Activated T-cell treated with anti-CD3 and anti-CD28 coated beads, Interleukin-2, amount 50 U/mL, for 72 hours (primary cell): ENCODE results near the gene ZMIZ1. TPM values are rescaled to one million over a fixed set of nuclear protein-coding genes. Genes with fewer than 3 reads are reported as not detected.

Source experiments
- ATAC-seq, 2 donors: fragments of 150-1000 bp; cut with Tn5 transposase; replicated peaks in 1 of 2; 2 replicates each; pipeline ENCODE4 v1.10.0; 2021; ENCODE audit warnings: moderate library complexity in 2 of 2, mild to moderate bottlenecking in 1 of 2
- DNase-seq, 2 donors: peaks; one replicate each; pipeline ENCODE4 v3.0.0; 2021 to 2022; ENCODE audit warnings: mixed read lengths in 1 of 2
- H3K27ac Mint-ChIP-seq: one replicate; pipeline ENCODE4 v1.8.0; 2022; ENCODE audit warnings: mild to moderate bottlenecking, moderate library complexity, mixed read lengths
- H3K27me3 Mint-ChIP-seq: one replicate; pipeline ENCODE4 v1.8.0; 2022; ENCODE audit warnings: low read depth, mixed read lengths
- H3K36me3 Mint-ChIP-seq, 2 donors: one replicate each; pipeline ENCODE4 v1.8.0; 2022; ENCODE audit warnings: mixed read lengths in 2 of 2, mild to moderate bottlenecking in 1 of 2; ENCODE audit not compliant: insufficient read depth in 2 of 2
- H3K4me1 Mint-ChIP-seq: one replicate; pipeline ENCODE4 v1.8.0; 2022; ENCODE audit warnings: low read depth, mixed read lengths
- H3K4me3 Mint-ChIP-seq, 2 donors: one replicate each; pipeline ENCODE4 v1.8.0; 2022; ENCODE audit warnings: mild to moderate bottlenecking in 2 of 2, mixed read lengths in 2 of 2, moderate library complexity in 2 of 2
- H3K9me3 Mint-ChIP-seq, 2 donors: one replicate each; pipeline ENCODE4 v1.8.0; 2022; ENCODE audit warnings: mixed read lengths in 2 of 2
- total RNA-seq, 2 donors: library from RNA; stranded (reverse); gene quantifications; one replicate each; pipeline ENCODE4 v1.2.3, GENCODE V29; 2022

Gene ZMIZ1
- total RNA-seq, 2 donors from 2014 or later = 30.6 to 37.8 TPM

DNA sequence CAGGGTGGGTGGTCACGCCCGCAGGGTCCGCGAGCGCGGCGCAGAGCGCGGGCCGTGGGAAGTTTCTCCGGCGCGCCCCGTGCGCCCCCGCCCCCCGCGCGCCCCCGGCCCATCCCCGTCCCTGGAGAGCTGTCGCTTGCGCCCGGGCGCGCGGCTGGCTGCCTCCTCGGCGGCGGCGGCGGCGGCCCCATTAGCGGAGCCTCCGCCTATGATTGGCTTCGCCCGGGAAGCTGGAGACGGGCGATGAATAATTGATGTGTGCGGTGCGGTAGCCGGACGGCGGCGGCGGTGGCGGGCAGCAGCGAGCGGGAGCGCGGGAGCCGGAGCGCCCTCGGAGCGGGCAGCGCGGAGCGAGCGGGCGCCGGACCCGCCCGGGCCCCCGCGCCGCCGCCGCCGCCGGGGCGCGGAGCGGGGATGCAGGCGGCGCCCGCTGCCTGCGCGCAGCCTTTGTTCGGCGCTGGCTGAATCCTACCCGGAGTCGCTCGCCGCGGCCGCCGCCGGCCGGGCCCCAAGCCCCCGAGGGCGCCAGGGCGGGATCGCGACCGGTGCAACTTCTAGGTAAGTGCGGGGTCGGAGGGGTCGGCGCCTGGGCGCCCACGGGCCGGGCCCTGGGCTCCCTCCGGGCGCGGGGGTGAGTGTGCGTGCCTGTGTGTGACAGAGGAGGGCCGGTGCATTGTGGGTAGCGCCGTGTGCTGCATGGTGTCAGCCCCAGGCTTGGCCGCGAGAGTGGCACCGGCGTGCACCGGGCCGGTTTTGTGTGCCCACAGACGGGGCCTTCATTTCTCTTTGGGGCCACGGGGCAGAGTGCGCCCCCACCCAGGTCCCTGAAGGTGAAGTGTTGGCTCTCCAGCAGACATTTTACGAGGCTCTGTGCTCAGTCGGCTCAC is 174.7 kb downstream of the ZMIZ1 start:
- DNase-seq (peak; percentile 80 to 81), ATAC-seq (peak; percentile 79 to 83)
- H3K27me3 Mint-ChIP-seq = no peaks in the 10 kb centered on the region
- peak overlapping the region; percentile 86 to 87 for H3K4me3 Mint-ChIP-seq
- H3K9me3 Mint-ChIP-seq = no peaks in the 10 kb centered on the region
- H3K36me3 Mint-ChIP-seq = peaks cover 0 to 3% of the 10 kb centered on the region in 2 donors
- H3K4me1 Mint-ChIP-seq = peaks cover 59% of the 10 kb centered on the region
- peak overlapping the region; percentile 16 for H3K27ac Mint-ChIP-seq

DNA sequence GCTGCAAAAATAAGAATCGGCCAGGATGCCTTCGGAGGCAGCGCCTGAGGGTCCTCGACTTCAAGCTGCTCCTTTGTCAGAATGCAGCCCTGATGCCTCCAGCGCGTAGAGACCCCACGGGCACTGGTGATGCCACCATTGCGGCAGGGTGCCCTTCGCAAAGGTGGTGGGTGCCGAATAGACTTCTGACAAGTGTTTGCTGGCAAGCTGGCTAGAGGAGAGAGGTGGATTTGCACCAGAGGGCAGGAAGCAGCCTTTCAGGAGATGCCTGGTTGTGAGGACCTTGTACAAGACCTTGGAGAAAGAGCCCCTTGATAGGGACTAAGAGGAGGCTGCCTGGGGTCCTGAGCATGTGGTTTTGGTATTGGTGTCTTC is 175.3 kb downstream of the ZMIZ1 start:
- Mint-ChIP-seq H3K27me3 (no peaks in the 10 kb centered on the region), H3K9me3 (no peaks in the 10 kb centered on the region), H3K36me3 (peaks cover 0 to 3% of the 10 kb centered on the region in 2 donors), H3K4me1 (peaks cover 64% of the 10 kb centered on the region), H3K4me3 (peak overlapping the region; percentile 76 to 87), H3K27ac (peak overlapping the region; percentile 16)
- DNase-seq = no peak
- ATAC-seq = peak in 1 of 2 donors; percentile 1

DNA sequence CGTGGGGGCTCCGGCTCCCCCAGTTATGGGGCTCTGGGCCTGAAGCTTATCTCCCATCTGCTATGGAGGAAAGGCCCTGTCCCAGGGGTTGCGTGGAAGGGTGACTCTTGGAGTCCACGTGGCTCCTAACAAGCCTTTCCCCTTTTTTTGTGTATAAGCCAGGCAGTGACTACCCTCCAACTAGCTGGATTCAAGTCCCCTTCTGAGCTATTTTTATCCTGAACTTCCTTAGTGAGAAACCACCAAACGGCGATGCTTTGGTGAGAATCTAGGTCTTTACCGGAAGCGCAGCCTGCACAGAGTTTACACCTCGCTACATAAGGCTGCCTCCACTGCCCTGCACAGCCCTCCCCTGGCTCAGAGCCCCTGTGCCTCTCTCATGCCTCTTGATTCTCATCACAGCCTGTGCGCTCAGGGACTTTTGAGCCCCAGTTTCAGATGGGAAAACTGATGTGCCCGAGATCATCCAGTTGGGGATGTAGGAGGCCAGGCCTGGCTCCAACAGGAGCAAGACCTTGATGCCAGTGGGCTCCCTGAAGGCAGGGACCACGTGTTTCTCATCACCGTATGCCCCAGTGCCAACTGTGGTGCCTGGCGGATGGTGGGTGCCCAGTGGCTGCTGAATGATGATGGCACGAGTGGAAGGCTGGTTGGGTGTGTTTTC is 176.2 kb downstream of the ZMIZ1 start:
- peak overlapping the region; percentile 76 to 87 for H3K4me3 Mint-ChIP-seq
- no peaks in the 10 kb centered on the region for H3K9me3 Mint-ChIP-seq
- peak in 1 of 2 donors; percentile 33 for DNase-seq
- H3K36me3 Mint-ChIP-seq = peaks cover 0 to 3% of the 10 kb centered on the region in 2 donors
- ATAC-seq = no peak
- peaks cover 74% of the 10 kb centered on the region for H3K4me1 Mint-ChIP-seq
- H3K27me3 Mint-ChIP-seq = no peaks in the 10 kb centered on the region
- peak overlapping the region; percentile 72 for H3K27ac Mint-ChIP-seq

DNA sequence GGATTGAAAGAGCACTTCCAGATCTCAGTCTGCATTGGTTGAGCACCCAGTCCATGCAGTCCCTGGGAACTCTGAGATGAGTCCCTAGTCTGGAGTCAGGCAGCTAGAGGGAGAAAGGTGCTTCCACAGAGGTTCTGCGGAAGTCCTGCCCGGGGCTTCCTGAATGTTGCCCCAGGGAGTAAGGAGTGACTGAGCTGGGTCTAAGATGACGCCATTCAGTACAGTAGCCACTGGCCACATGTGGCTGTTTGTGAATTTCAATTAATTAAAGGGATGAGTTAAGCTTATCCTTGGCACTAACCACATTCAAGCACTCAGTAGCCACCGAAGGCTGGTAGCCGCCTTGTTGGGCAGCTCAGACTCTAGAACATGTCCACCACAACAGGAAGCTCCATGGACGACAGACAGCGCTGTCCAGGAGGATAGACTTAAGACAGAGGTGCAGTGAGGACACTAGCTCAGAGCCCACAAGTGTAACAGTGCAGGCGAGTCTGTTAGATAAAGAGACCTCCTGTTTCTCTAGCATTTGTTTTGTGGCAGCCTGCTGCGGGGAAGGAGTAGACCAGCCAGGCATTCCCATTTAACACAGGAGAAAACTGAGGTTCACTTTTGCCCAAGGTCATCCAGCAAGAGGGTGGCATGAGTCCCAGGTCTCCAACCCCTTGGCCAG is 176.9 kb downstream of the ZMIZ1 start:
- Mint-ChIP-seq H3K4me1 (peaks cover 81% of the 10 kb centered on the region), H3K36me3 (peaks cover 0 to 3% of the 10 kb centered on the region in 2 donors), H3K27ac (peak overlapping the region; percentile 17), H3K9me3 (no peaks in the 10 kb centered on the region), H3K4me3 (peak overlapping the region; percentile 76 to 87), H3K27me3 (no peaks in the 10 kb centered on the region)
- ATAC-seq (no peak), DNase-seq (no peak)

DNA sequence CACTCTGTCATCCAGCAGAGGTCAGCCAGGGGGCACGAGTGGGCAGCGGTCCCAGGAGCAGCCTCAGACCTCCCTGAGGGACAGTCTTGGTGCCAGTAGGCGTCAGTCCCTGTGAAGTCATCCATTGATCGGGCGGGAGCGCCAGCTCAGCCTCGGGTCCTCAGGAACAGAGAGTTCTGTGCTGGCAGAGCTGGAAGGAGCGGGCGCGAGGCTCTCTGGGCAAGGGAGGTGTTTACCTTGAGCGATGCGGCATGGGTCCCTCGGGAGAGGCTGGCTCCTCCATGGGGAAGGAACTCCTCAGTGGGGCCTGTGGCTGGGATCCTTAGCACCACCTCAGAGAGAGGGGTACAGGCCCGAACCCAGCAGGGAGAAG is 177.4 kb downstream of the ZMIZ1 start:
- Mint-ChIP-seq H3K4me3 (peak overlapping the region; percentile 76 to 87), H3K9me3 (no peaks in the 10 kb centered on the region), H3K4me1 (peaks cover 82% of the 10 kb centered on the region), H3K27ac (no peak overlapping the region), H3K27me3 (no peaks in the 10 kb centered on the region), H3K36me3 (peaks cover 0 to 3% of the 10 kb centered on the region in 2 donors)
- DNase-seq (no peak), ATAC-seq (no peak)

DNA sequence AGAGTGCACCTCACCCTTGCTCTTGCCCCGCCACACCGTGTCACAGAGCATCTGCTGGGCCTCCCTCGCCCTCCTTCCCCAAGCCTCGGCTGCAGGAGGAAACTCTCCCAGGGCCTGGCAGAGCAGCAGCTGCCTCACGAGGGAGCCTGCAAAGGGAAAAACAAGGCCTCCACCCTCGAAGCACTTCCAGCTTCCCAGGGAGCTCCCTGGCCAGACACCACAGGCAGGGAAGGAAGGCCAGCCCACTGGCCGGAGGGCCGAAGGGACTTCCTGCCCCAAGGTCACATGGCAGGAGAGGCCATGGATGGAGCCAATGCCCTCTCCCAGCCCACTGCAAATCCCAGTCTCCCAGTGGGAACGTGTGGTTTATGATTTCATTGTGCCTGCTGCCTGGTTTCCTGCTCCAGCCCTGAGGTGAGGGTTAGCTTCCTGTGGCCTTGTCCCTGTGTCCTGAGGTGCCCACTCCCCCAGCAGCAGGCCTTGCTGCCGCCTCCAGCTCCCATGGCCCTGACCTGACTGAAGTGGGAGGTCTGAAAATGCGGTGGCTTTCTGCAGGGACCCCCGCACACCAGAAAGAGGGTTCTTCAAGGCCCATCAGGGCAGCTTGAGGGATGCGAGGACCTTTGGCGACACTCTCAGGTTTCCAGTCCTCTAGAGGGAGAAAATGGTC is 178.0 kb downstream of the ZMIZ1 start:
- no peak for ATAC-seq
- Mint-ChIP-seq H3K4me1 (peaks cover 81% of the 10 kb centered on the region), H3K27me3 (no peaks in the 10 kb centered on the region), H3K9me3 (no peaks in the 10 kb centered on the region), H3K36me3 (peaks cover 0 to 3% of the 10 kb centered on the region in 2 donors), H3K27ac (no peak overlapping the region), H3K4me3 (peak overlapping the region; percentile 15 to 75)
- DNase-seq = no peak

DNA sequence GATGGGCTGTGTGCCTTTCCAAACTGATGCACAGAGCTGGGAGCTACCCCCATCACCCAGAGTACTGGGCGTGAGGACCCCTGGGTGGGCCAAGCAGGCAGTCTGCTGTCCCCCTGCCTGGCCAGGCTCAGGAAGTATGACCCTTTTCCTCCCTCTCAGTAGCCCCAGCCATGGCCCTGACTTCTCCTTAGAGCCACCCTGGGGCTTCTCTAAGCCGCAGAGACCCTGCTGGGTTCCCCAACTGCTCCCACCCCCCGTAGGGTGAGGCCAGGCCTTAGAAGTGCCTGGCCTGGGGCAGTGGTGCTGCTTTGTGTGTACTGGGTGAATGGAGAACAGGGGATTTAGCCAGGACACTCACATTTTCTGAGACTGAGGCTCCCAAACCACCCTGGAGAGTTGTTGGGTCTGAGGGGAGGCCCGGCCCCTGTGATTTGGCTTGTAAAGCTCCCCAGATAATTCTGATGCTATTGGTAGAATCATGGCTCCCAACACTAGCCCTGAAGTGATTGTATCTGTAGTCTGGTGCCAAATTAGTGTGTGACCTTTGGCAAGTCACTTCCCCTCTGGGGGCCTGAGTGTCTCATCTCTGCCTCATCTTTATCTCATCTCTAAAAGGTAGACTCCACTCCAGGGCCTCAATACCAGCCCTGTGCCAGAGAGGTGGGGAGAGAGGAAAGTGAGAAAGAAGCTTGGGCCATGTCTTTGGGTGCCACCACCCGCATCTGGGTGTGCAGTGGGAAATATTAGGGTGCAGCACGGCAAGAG is 178.8 kb downstream of the ZMIZ1 start:
- no peaks in the 10 kb centered on the region for H3K9me3 Mint-ChIP-seq
- ATAC-seq (peak; percentile 34 to 35), DNase-seq (peak; percentile 42 to 46)
- H3K27ac Mint-ChIP-seq = peak overlapping the region; percentile 90
- H3K4me3 Mint-ChIP-seq = peak overlapping the region; percentile 75 to 80
- peaks cover 78% of the 10 kb centered on the region for H3K4me1 Mint-ChIP-seq
- H3K36me3 Mint-ChIP-seq = peaks cover 0 to 3% of the 10 kb centered on the region in 2 donors
- H3K27me3 Mint-ChIP-seq = no peaks in the 10 kb centered on the region

DNA sequence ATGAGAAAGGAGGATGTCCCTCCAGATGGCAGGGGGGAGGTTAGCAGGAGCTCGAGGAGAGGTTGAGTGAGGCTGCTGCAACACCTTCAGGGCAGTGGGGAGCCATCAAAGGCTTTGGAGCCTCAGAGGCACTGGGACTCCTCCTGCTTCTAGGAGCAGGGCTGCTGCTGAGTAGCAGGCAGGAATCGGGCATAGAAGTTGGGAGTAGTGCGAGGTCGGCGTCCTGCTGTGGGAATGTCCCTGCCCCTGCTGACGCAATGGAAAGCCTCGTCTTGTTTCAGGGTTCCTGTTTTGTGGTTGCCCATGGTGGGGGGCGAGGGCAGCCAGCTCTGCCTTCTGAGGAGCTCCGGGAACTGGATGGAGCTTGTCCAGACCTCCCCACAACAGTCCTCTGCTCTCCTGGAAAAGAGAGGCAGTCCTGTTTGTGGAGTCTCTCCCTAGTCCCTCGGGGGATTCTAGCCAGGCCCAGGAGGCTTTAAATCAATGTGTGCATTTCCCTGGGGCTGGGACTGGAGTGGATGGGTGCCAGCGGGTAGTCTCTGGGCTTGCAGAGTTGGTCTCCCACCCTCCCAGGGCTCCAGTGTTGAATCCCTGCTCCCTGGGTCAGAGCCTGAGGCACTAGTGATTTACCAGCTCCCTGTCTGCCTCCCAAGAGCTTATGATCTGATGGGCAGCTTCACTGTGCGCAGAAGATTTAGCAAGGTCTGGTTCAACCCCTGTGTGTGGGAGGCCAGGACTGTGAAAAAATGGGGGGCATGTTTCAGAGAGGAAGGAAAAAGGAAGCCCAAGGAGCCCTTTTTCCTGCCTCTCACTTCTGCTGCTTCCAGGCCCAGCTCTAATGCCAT is 179.8 kb downstream of the ZMIZ1 start:
- ATAC-seq (no peak), DNase-seq (no peak)
- H3K27me3 Mint-ChIP-seq = no peaks in the 10 kb centered on the region
- H3K27ac Mint-ChIP-seq = peak overlapping the region; percentile 90
- peaks cover 0 to 3% of the 10 kb centered on the region in 2 donors for H3K36me3 Mint-ChIP-seq
- H3K9me3 Mint-ChIP-seq = no peaks in the 10 kb centered on the region
- H3K4me1 Mint-ChIP-seq = peaks cover 83% of the 10 kb centered on the region
- peak overlapping the region; percentile 75 to 80 for H3K4me3 Mint-ChIP-seq

DNA sequence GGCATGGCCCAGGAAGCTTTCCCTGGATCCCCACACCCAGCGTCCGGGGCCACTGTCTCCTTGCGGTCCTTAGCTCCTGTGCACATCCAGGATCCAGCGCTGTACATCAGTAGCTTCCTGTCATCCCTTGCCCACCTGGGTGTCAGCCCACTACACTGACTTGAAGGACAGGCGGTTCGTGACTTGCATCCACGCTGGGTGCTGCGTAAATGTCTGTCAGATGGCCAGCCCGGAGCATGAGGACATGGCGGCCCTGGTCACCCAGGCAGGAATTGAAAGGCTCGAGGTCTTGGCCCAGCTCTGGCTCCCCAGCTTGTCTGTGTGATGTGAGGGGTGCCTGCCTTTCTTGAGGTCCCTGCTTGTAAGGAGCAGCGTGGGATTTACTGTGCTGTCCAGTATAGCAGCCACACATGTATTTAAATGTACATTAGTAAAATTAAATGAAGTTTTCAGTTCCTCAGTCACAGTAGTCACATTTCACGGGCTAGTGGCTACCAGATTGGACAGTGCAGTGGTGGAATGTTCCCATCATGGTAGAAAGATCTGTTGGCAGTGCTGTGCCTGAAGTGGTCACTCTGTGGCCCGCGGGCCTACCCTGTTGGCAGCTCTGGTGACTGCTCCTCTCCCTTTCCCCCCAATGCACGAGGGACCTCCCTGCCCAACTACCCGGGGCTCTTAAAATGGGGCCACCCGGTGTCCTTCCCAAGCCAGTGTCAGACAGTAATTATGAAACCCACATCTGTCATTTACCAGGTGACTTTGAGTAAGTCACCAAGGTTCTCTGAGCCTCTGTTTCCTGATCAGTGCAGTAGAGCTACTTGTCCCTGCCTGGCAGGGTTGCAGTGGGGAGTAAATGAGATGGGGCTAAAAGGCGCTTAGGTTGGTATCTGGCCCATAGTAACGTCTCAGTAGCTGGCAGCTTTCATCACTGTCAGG is 180.7 kb downstream of the ZMIZ1 start:
- H3K9me3 Mint-ChIP-seq = no peaks in the 10 kb centered on the region
- peak; percentile 49 to 57 for DNase-seq
- peaks cover 80% of the 10 kb centered on the region for H3K4me1 Mint-ChIP-seq
- H3K4me3 Mint-ChIP-seq = peak overlapping the region; percentile 62 to 75
- H3K27me3 Mint-ChIP-seq = no peaks in the 10 kb centered on the region
- peaks cover 0 to 3% of the 10 kb centered on the region in 2 donors for H3K36me3 Mint-ChIP-seq
- ATAC-seq = peak; percentile 87
- H3K27ac Mint-ChIP-seq = peak overlapping the region; percentile 64

DNA sequence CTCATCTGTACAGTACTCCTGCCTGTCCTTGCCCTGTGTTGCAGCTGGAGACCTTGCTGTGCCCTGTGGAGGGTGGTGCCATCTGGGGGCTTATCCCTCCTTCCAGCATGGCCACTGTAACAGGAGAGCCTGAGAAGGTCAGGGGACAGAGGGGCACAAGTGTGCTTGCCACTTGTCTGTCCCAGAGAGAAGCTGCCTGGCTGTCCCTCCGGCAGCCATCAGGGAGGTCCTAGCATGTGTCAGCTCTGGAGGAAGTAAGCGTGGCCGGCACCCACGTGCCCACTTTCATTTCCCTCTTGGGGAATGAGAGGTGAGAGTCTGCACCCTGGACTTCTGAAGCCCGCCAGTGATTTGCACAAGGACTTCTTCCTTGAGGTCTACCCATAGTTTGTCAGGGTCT is 181.5 kb downstream of the ZMIZ1 start:
- Mint-ChIP-seq H3K4me3 (peak overlapping the region; percentile 62 to 75), H3K27me3 (no peaks in the 10 kb centered on the region), H3K36me3 (peaks cover 0 to 3% of the 10 kb centered on the region in 2 donors), H3K4me1 (peaks cover 76% of the 10 kb centered on the region), H3K27ac (peak overlapping the region; percentile 64), H3K9me3 (no peaks in the 10 kb centered on the region)
- DNase-seq (no peak), ATAC-seq (peak; percentile 5 to 9)

DNA sequence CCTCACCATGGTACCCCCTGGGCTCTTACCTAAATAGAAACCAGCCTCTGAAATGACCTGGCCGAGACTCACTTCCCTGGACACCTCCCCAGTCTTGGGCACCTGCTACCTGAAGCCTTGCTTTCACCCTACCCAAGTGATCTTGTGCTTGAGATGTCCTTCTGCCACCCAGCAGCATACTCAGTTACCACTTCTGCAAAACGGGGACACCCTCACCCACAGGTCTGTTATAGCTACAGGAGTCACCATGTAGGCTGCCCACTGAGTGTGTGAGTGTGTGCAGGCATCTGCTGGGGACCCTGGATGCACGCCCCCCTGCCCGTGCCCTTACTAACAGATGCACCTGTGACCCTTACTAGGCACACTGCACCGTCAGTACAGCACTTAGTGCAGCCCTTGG is 183.7 kb downstream of the ZMIZ1 start:
- Mint-ChIP-seq H3K36me3 (no peaks in the 10 kb centered on the region), H3K9me3 (no peaks in the 10 kb centered on the region), H3K27me3 (no peaks in the 10 kb centered on the region), H3K4me3 (no peak overlapping the region), H3K4me1 (peaks cover 62% of the 10 kb centered on the region), H3K27ac (no peak overlapping the region)
- ATAC-seq = no peak
- no peak for DNase-seq
